Measurements from ENCODE around the gene HHATL. TPM values are rescaled to one million over a fixed set of nuclear protein-coding genes. Genes with fewer than 3 reads are reported as not detected.

HHATL gene
- polyA plus RNA-seq, 4 donors: 0.43 to 0.74 (median 0.50) TPM

DNA sequence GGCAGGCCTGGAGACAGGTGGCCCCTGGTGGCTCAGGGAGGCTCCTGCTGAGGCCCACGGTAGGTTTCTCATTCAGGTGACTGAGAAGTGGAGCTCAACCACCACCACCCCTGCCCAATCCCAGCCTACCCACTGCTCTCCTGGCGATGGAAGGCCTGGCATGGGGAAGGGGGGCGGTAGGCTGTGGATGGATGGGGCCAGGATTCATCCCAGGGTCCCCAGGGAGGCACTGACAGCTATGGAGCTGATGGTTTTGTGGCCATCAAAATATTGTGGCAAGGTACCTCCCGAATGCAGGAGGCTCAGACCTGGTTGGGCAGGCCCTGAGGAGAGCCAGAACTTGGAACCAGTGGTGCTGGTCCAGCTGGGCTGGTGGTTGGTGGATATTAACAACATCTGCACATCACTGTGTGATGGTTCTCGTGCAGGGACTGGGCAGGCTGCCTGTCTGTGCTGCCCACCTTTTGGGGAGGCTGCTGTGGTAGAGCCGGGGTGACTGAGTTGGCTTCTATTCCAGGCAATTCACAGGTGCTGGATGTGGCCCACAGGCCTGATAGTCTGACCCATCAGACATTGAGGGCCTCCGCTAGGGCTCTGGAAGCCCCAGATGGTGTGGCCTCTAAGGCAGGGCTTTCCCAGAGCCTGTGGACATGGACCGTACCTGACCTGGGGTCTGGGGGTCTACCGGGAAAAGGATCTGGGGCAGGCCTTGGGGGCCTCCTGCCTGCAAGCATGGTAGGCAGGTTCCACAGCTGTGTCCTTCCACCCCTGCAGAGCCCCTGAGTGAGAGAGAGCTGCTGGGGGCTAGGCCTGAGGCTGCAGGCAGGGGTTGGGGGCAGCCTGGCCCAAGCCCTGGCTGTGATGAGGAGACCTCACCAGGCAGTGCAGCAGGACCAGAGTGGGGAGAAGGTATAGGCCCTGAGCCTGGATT lies 45.7 kb downstream of the HHATL start:
- no peak for DNase-seq (ENCODE audit: low read depth in 4 of 4, low spot score in 2 of 4)

DNA sequence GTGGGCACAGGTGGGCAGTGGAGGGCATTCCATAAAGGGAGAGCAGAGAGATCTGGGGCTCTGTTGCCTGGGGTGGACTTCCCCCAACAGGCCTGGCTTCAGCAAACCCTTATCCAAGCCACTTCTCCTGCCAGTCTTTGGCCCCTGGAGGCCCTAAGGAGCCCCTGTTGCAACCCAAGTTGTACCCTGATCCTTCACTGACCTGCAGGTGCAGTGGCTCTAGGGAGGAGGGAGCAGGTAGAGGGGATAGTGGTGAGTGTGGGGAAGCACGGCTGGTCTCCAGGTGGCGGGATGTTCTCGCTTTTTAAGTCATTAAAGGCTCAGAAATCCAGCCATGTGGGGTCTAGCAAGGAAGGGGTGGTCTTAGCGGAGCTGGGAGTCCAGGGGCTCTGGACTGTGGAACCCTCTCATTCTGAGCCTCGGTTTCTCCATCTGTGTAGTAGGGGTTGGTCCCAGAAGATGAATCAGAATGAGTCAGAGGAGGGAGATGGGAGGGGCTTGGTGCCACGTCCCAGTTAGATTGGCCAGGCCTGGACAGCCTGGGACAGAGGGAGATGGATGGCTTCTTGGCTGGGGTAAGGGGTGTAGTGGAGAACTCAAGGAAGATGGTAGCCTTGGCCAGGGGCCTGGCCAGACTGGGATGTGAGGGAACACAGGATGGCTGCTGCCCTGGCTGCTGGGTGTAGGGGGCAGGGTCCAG lies 46.5 kb downstream of the HHATL start:
- DNase-seq (ENCODE audit: low read depth in 4 of 4, low spot score in 2 of 4): no peak

GRCh38 chr3:42655331-42655888 lies 47.2 kb downstream of the HHATL start:
- no peak for DNase-seq (ENCODE audit: low read depth in 4 of 4, low spot score in 2 of 4)

- peak in 2 of 4 donors; percentile 41 to 48 for DNase-seq (ENCODE audit: low read depth in 4 of 4, low spot score in 2 of 4)
Measured at GRCh38 chr3:42654331-42655201, 48.0 kb downstream of the HHATL start.

GRCh38 chr3:42653560-42654330 lies 48.9 kb downstream of the HHATL start, which contains the start of gene ZBTB47:
Gene ZBTB47 (plus strand): TSS chr3:42653697. CDS start chr3:42658356, 4,659 bp downstream.
- DNase-seq (ENCODE audit: low read depth in 4 of 4, low spot score in 2 of 4): no peak

GRCh38 chr3:42653303-42653559 lies 49.4 kb downstream of the HHATL start:
- DNase-seq (ENCODE audit: low read depth in 4 of 4, low spot score in 2 of 4): no peak

GRCh38 chr3:42652611-42653302 lies 49.8 kb downstream of the HHATL start:
- DNase-seq (ENCODE audit: low read depth in 4 of 4, low spot score in 2 of 4): no peak

DNA sequence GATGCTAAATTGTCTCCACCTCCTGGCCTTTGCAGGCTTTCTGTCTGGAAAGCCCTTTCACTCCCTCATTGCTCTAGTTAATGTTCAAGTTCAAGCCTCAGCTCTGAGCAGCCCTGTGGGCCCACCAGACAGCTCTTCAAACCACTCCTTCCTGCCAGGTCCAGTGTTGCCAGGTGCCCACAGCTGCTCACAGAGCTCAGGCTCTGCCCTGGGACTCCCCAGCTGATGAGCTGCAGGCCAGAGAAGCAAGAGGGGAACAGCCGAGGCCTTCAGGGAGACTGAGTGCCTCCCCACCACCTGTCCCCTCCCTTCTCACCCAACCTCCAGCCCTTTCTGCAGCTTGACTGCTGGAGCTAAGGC lies 50.4 kb downstream of the HHATL start:
- DNase-seq (ENCODE audit: low read depth in 4 of 4, low spot score in 2 of 4): no peak

DNA sequence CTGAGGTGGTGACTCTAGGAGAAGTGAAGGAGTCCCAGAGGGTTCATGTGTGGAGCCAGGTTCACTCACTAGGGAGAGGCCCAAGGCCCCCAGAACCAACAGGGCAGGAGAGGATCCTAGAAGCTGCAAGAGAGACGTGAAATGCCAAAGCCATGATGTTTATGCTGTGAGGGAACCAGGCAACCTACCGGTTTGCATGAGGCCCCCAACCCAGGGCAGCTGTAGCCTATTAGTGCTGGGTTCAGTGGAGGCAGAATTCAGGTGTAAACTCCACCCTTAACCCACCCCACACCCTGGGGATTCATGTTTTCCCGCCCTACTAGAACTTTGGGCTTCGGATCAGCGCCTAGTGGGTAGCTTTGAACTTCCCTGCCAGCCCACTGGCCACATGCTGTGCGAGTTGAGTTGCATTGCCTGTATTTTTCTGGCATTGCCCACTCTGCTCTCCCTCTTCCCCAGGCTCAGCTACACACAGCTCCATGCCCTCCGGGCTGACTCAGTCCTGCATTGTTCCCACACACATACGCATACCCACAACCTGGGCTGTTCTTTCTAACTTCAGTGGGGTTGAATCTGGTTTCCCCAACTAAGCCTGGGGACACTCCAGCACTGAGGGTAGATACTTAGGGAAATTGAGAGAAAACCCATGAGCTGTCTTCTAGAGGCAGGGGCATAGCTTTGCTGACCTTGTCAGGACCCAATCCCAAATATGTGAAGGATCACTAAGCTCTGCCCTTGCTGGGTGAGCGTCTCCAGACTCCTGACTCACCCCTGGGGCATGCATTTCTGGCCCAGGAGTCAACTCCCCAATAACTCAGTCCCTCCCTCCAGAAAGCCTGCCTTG lies 51.1 kb downstream of the HHATL start:
- no peak for DNase-seq (ENCODE audit: low read depth in 4 of 4, low spot score in 2 of 4)

GRCh38 chr3:42649783-42650182 lies 52.8 kb downstream of the HHATL start:
- no peak for DNase-seq (ENCODE audit: low read depth in 4 of 4, low spot score in 2 of 4)

GRCh38 chr3:42649006-42649405 lies 53.6 kb downstream of the HHATL start:
- DNase-seq (ENCODE audit: low read depth in 4 of 4, low spot score in 2 of 4): no peak

DNA sequence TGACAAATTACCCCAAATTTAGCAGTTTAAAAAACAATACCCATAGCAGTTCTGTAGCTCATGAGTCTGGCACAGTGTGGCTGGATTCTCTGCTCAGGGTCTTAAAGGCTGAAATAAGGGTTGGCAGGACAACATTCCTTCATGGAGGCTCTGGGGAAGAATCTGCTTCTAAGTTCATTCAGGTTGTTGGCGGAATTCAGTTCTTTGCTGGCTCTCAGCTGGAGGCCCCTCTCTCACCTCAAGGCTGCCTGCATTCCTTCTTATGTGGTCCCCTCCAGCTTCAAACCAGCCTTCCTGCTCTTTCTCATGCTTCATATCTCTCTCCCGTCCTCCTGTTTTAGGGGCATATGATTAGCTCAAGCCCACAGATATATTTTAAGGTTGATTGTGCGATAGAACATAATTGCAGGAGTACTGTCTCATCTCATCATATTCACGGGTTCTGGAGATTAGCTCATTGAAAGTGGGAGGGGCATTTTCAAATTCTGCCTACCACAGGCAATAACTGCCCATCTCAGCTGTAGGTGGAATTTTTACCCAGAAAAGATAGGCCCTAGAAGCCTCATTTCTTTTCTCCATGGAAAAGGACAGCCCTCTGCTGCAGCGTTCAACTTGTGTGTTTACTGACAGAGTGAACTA lies 54.7 kb downstream of the HHATL start:
- DNase-seq (ENCODE audit: low read depth in 4 of 4, low spot score in 2 of 4): no peak

Other genes starting within 250 kb of the HHATL start
- 1 to 10 TPM; 1.1 to 2.7 (median 1.6) TPM for gene VIPR1, start 200.2 kb downstream of the HHATL start, polyA plus RNA-seq (ENCODE audit: insufficient read length in 4 of 4)
- gene SEC22C, start 120.8 kb downstream of the HHATL start, polyA plus RNA-seq (ENCODE audit: insufficient read length in 4 of 4): 10 to 100 TPM; 40.7 to 46.7 (median 43.0) TPM
- gene SS18L2, start 111.9 kb downstream of the HHATL start, polyA plus RNA-seq (ENCODE audit: insufficient read length in 4 of 4): 10 to 100 TPM; 22.8 to 26.3 (median 25.4) TPM
- 100 to 1,000 TPM in 2 of 4 donors, 10 to 100 TPM in 2; 52.4 to 201 (median 108) TPM for gene NKTR, start 102.1 kb downstream of the HHATL start, polyA plus RNA-seq (ENCODE audit: insufficient read length in 4 of 4)
- 10 to 100 TPM; 14.1 to 19.3 (median 17.9) TPM for gene ZBTB47, start 49.1 kb downstream of the HHATL start, polyA plus RNA-seq (ENCODE audit: insufficient read length in 4 of 4)
- gene KLHL40, start 17.3 kb downstream of the HHATL start, polyA plus RNA-seq (ENCODE audit: insufficient read length in 4 of 4): not detected
- gene CCDC13, start 70.5 kb upstream of the HHATL start, polyA plus RNA-seq (ENCODE audit: insufficient read length in 4 of 4): 1 to 10 TPM; 2.6 to 4.1 (median 3.3) TPM
- gene HIGD1A, start 101.7 kb upstream of the HHATL start, polyA plus RNA-seq (ENCODE audit: insufficient read length in 4 of 4): 100 to 1,000 TPM; 135 to 193 (median 161) TPM
- 1 to 10 TPM; 1.8 to 3.2 (median 3.1) TPM for gene ACKR2, start 106.6 kb upstream of the HHATL start, polyA plus RNA-seq (ENCODE audit: insufficient read length in 4 of 4)
- 1 to 10 TPM in 1 of 4 donors, under 1 TPM in 3; 0.62 to 1.2 (median 0.84) TPM for gene CYP8B1, start 173.1 kb upstream of the HHATL start, polyA plus RNA-seq (ENCODE audit: insufficient read length in 4 of 4)
- gene ZNF662, start 203.3 kb upstream of the HHATL start, polyA plus RNA-seq (ENCODE audit: insufficient read length in 4 of 4): 10 to 100 TPM; 18.4 to 44.1 (median 29.3) TPM